Ishikawa (cell line): ENCODE results near the gene CELA3B.

ENCODE experiments used
- CEBPB ChIP-seq: IDR thresholded peaks from 2 replicates; pipeline ENCODE4 v1.6.1; 2012
- CREB1 ChIP-seq: IDR thresholded peaks from 2 replicates; pipeline ENCODE4 v1.6.1; 2012; ENCODE audit warnings: low read depth
- EGR1 ChIP-seq: IDR thresholded peaks from 2 replicates; pipeline ENCODE4 v1.6.1; 2012
- EP300 ChIP-seq: IDR thresholded peaks from 2 replicates; pipeline ENCODE4 v1.6.1; 2012; ENCODE audit warnings: borderline replicate concordance
- FOXM1 ChIP-seq: IDR thresholded peaks from 2 replicates; pipeline ENCODE4 v1.6.1; 2012; ENCODE audit warnings: low read depth, borderline replicate concordance
- RAD21 ChIP-seq: IDR thresholded peaks from 2 replicates; pipeline ENCODE4 v1.6.1; 2012; ENCODE audit warnings: low read depth
- TCF12 ChIP-seq: IDR thresholded peaks from 2 replicates; pipeline ENCODE4 v1.6.1; 2012; ENCODE audit warnings: low read depth
- TEAD4 ChIP-seq: IDR thresholded peaks from 2 replicates; pipeline ENCODE4 v1.6.1; 2012
- YY1 ChIP-seq: IDR thresholded peaks from 2 replicates; pipeline ENCODE4 v1.6.1; 2012; ENCODE audit warnings: low read depth
- ZBTB7A ChIP-seq: IDR thresholded peaks from 2 replicates; pipeline ENCODE4 v1.6.1; 2012; ENCODE audit warnings: low read depth
- TF ChIP-seq, protein P1 (sequence below): IDR thresholded peaks from 2 replicates; pipeline ENCODE4 v1.6.1; 2012
- TF ChIP-seq, protein P2 (sequence below): IDR thresholded peaks from 2 replicates; pipeline ENCODE4 v1.6.1; 2012
- TF ChIP-seq, protein P3 (sequence below): IDR thresholded peaks from 2 replicates; pipeline ENCODE4 v1.6.1; 2012; ENCODE audit warnings: low read depth, mild to moderate bottlenecking

DNA sequence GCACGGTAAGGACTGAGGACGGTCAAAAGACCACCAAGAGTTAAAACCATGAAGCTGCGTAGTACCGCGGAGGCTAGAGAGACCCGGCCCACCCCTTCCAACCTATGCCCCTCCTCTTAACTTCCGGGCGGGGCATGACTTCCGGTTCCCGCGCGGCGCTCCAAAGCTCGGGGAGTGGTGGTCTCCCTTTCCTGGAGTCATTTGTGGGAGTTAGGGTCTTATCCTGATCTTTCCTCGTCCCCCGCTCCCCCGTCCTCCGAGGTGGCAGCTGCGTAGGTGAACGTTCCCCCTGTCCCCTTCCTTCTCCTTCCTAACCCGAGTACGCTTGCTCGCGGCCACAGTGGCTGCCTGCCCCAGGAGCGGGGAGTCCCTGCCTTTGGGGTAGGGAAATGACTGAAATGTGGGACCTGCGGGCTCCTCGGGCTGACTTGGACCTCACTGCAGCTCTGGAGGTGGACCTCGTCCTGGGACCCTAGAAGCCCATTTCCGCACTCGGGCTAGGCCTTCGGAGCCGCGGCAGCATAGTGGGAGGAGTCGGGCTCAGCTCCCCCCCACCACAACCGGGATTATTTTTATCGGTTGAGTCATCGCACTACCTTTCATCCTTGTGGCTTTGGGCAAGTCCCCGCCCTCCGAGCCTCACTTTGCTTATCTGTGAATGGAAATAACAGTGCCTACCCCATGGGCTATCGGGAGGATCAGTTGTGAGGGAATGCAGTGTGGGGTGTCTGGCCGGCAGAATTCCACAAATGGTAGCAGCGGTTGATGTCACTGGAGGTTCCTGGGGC is 48.7 kb downstream of the CELA3B start:
- TF ChIP-seq, protein P1, sequence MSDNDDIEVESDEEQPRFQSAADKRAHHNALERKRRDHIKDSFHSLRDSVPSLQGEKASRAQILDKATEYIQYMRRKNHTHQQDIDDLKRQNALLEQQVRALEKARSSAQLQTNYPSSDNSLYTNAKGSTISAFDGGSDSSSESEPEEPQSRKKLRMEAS, result peak; percentile 53
- TF ChIP-seq EGR1, result 0 out of 2 replicates have a peak, but pooled peaks have one; percentile 7
- TF ChIP-seq CEBPB, result 0 out of 2 replicates have a peak, but pooled peaks have one; percentile 2
- peak; percentile 45; the same call in 1 of the 2 replicates for TF ChIP-seq CREB1
- TF ChIP-seq, protein P2, sequence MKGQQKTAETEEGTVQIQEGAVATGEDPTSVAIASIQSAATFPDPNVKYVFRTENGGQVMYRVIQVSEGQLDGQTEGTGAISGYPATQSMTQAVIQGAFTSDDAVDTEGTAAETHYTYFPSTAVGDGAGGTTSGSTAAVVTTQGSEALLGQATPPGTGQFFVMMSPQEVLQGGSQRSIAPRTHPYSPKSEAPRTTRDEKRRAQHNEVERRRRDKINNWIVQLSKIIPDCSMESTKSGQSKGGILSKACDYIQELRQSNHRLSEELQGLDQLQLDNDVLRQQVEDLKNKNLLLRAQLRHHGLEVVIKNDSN, result peak; percentile 38; the same call in 1 of the 2 replicates
- TF ChIP-seq RAD21, result no peak
- no peak for TF ChIP-seq YY1
- TF ChIP-seq FOXM1, result no peak
- TF ChIP-seq EP300, result no peak
- TF ChIP-seq, protein P3, sequence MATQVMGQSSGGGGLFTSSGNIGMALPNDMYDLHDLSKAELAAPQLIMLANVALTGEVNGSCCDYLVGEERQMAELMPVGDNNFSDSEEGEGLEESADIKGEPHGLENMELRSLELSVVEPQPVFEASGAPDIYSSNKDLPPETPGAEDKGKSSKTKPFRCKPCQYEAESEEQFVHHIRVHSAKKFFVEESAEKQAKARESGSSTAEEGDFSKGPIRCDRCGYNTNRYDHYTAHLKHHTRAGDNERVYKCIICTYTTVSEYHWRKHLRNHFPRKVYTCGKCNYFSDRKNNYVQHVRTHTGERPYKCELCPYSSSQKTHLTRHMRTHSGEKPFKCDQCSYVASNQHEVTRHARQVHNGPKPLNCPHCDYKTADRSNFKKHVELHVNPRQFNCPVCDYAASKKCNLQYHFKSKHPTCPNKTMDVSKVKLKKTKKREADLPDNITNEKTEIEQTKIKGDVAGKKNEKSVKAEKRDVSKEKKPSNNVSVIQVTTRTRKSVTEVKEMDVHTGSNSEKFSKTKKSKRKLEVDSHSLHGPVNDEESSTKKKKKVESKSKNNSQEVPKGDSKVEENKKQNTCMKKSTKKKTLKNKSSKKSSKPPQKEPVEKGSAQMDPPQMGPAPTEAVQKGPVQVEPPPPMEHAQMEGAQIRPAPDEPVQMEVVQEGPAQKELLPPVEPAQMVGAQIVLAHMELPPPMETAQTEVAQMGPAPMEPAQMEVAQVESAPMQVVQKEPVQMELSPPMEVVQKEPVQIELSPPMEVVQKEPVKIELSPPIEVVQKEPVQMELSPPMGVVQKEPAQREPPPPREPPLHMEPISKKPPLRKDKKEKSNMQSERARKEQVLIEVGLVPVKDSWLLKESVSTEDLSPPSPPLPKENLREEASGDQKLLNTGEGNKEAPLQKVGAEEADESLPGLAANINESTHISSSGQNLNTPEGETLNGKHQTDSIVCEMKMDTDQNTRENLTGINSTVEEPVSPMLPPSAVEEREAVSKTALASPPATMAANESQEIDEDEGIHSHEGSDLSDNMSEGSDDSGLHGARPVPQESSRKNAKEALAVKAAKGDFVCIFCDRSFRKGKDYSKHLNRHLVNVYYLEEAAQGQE, result no peak
- TF ChIP-seq TCF12, result peak; percentile 31
- TF ChIP-seq ZBTB7A, result peak; percentile 47; the same call in 1 of the 2 replicates
- peak; percentile 32 for TF ChIP-seq TEAD4
